Stimulated activated naive CD8-positive, alpha-beta T cell treated with anti-CD3 and anti-CD28 coated beads, Interleukin-15, Interleukin-2, amounts not matched to agents 100 ng/mL and 50 ng/mL, for 24 hours (primary cell): ENCODE data around the gene TOMM34.

Experiments used
- H3K27ac Mint-ChIP-seq: one replicate; pipeline ENCODE4 v1.8.0; 2021; ENCODE audit warnings: mild to moderate bottlenecking, mixed read lengths
- H3K27me3 Mint-ChIP-seq: one replicate; pipeline ENCODE4 v1.8.0; 2021; ENCODE audit warnings: mixed read lengths
- H3K36me3 Mint-ChIP-seq: one replicate; pipeline ENCODE4 v1.8.0; 2021; ENCODE audit warnings: low read depth, mixed read lengths
- H3K4me1 Mint-ChIP-seq: one replicate; pipeline ENCODE4 v1.8.0; 2021; ENCODE audit warnings: low read depth, mixed read lengths
- H3K4me3 Mint-ChIP-seq: one replicate; pipeline ENCODE4 v1.8.0; 2021; ENCODE audit warnings: mild to moderate bottlenecking, mixed read lengths
- H3K9me3 Mint-ChIP-seq: one replicate; pipeline ENCODE4 v1.8.0; 2021; ENCODE audit warnings: mixed read lengths

The TOMM34 gene

DNA sequence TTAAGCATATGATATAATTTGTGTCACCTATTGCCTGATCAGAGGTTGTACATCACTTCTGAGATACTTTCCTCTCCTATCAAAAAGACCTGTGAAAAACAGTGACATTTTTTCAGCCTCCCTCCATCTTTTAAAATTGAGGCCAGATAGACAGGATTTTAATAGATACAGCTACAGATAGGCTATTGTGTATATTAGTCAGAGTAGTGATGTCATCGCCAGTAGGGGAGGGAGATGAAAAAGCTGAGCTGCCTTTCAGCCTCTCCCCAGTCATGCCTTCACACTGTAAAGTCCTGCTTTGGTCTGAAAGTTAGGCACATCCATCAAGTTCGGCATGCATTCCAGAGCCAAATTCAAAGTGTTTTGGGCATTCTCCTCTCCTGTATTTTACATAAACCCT is 58.2 kb downstream of the TOMM34 start:
- no peak overlapping the region for H3K4me3 Mint-ChIP-seq
- H3K27ac Mint-ChIP-seq: no peak overlapping the region
- H3K4me1 Mint-ChIP-seq: peaks cover 41% of the 10 kb centered on the region
- H3K27me3 Mint-ChIP-seq: no peaks in the 10 kb centered on the region
- H3K36me3 Mint-ChIP-seq: peaks cover 64% of the 10 kb centered on the region
- no peaks in the 10 kb centered on the region for H3K9me3 Mint-ChIP-seq

DNA sequence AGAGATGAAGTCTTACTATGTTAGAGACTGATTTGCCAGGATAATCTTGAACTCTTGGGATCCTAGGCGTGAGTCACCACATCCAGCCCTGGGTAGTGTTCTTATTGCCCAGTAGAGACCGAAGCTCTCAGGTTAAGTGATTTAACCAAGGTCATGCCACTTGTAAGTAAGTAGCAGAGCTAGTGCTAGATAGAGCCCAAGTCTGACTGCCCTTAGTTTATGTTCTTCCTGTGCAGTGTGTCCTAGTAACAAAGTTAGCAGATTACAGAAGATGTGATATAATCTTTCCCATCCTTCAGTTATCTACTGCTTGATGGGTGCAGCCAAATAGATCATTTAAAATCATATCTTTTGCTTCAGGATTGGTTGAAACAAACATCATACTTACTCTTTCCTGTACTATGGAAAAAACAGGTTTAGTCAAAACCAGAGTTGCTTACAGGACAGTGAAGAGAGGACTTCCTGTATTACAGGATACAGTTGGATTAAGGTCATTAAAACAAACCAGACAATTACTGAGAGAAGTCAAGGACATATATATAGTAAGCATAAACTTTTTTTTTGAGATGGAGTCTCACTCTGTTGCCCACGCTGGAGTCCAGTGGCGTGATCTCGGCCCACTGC is 59.9 kb downstream of the TOMM34 start:
- Mint-ChIP-seq H3K9me3 (no peaks in the 10 kb centered on the region), H3K4me3 (peak overlapping the region; percentile 23), H3K36me3 (peaks cover 60% of the 10 kb centered on the region), H3K4me1 (peaks cover 57% of the 10 kb centered on the region), H3K27ac (peak overlapping the region; percentile 90), H3K27me3 (no peaks in the 10 kb centered on the region)

DNA sequence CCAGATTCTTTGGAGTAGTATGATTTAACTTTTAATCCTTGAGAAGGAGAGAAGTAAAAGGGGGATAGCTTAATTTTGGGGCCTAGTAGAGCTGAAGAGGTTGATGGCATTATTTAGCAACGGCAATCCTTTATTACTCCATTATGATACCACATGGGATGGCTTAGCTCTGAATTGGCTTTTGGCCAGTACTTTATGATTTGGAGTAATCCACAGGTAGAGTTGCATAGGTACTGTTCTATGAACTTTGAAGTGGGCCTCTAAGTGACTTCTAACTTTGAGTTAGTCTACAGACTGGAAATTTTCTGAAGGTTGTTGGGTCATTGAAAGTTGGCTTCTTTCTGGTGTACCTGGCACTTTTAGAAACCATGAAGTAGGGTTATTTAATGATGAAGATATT is 63.1 kb downstream of the TOMM34 start:
- Mint-ChIP-seq H3K9me3 (no peaks in the 10 kb centered on the region), H3K27ac (peak overlapping the region; percentile 17), H3K4me1 (peaks cover 87% of the 10 kb centered on the region), H3K27me3 (no peaks in the 10 kb centered on the region), H3K4me3 (no peak overlapping the region), H3K36me3 (peaks cover 53% of the 10 kb centered on the region)

DNA sequence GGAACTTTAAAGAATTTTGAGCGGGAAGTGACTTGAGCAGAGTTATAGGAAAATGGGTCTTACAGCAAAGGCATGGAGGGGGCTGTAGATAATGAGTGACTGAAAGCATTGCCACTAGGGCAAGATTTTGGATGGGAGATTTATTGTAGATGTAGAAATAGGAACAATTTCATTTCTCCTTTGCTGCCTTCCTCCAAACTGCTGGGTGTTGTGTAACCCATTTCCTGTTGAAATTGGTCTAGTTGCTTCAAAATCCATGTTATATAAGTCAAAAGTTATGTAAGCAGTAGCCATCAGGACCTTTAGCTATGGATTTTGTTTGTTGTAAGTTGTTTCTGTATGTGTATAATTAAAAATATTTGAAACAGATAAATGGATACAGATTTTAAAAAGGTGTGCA is 63.6 kb downstream of the TOMM34 start:
- no peak overlapping the region for H3K27ac Mint-ChIP-seq
- H3K4me1 Mint-ChIP-seq: peaks cover 92% of the 10 kb centered on the region
- no peaks in the 10 kb centered on the region for H3K9me3 Mint-ChIP-seq
- no peaks in the 10 kb centered on the region for H3K27me3 Mint-ChIP-seq
- no peak overlapping the region for H3K4me3 Mint-ChIP-seq
- peaks cover 56% of the 10 kb centered on the region for H3K36me3 Mint-ChIP-seq

DNA sequence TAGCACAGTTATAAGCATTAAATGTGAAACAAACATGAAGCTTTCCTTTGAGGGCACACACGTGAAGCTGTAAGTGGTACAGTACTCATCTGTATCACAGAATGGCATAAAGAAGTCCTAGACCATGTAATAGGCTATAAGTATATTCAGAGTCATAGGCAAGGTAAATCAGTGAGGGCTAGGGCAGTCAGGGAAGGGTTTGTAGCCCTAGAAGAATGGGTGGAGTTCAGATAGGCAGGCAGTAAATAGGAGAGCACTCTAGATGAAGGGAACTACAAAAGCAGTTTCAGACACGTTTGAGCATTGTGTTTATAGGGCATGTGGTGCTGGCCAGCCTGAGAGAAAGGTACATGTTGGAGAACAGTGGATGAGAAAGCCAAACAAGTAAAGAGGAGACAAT is 65.2 kb downstream of the TOMM34 start:
- Mint-ChIP-seq H3K27me3 (no peaks in the 10 kb centered on the region), H3K36me3 (peaks cover 46% of the 10 kb centered on the region), H3K4me3 (no peak overlapping the region), H3K4me1 (peaks cover 90% of the 10 kb centered on the region), H3K27ac (peak overlapping the region; percentile 1), H3K9me3 (no peaks in the 10 kb centered on the region)
